ENCODE data around the gene CERKL.

Gene CERKL

GRCh38 chr2:181540421-181540820 lies 116.5 kb downstream of the CERKL start:
- H3K4me3 Mint-ChIP-seq: no peak overlapping the region
- H3K4me1 Mint-ChIP-seq: no peaks in the 10 kb centered on the region
- H3K9me3 Mint-ChIP-seq: no peaks in the 10 kb centered on the region
- no peak overlapping the region for H3K27ac Mint-ChIP-seq
- H3K27me3 Mint-ChIP-seq: no peaks in the 10 kb centered on the region
- H3K36me3 Mint-ChIP-seq: peaks cover 38% of the 10 kb centered on the region

- H3K27me3 Mint-ChIP-seq: no peaks in the 10 kb centered on the region
- H3K4me1 Mint-ChIP-seq: no peaks in the 10 kb centered on the region
- H3K4me3 Mint-ChIP-seq: no peak overlapping the region
- H3K36me3 Mint-ChIP-seq: peaks cover 53% of the 10 kb centered on the region
- H3K27ac Mint-ChIP-seq: no peak overlapping the region
- no peaks in the 10 kb centered on the region for H3K9me3 Mint-ChIP-seq
Observed at GRCh38 chr2:181536730-181537129, 120.2 kb downstream of the CERKL start.

GRCh38 chr2:181528441-181528840 lies 128.5 kb downstream of the CERKL start:
- Mint-ChIP-seq H3K4me3 (no peak overlapping the region), H3K27me3 (no peaks in the 10 kb centered on the region), H3K27ac (no peak overlapping the region), H3K4me1 (no peaks in the 10 kb centered on the region), H3K9me3 (no peaks in the 10 kb centered on the region), H3K36me3 (peaks cover 13% of the 10 kb centered on the region)

GRCh38 chr2:181527058-181527457 lies 129.8 kb downstream of the CERKL start:
- Mint-ChIP-seq H3K36me3 (peaks cover 11% of the 10 kb centered on the region), H3K4me1 (no peaks in the 10 kb centered on the region), H3K27me3 (no peaks in the 10 kb centered on the region), H3K4me3 (no peak overlapping the region), H3K27ac (no peak overlapping the region), H3K9me3 (no peaks in the 10 kb centered on the region)

- peaks cover 11% of the 10 kb centered on the region for H3K36me3 Mint-ChIP-seq
- H3K9me3 Mint-ChIP-seq: no peaks in the 10 kb centered on the region
- H3K27ac Mint-ChIP-seq: no peak overlapping the region
Observed at GRCh38 chr2:181526014-181526413, 130.9 kb downstream of the CERKL start.

GRCh38 chr2:181523756-181524155 lies 133.1 kb downstream of the CERKL start:
- Mint-ChIP-seq H3K27ac (no peak overlapping the region), H3K4me1 (no peaks in the 10 kb centered on the region), H3K4me3 (no peak overlapping the region), H3K9me3 (no peaks in the 10 kb centered on the region), H3K36me3 (peaks cover 17% of the 10 kb centered on the region), H3K27me3 (no peaks in the 10 kb centered on the region)

More at GRCh38 chr2:181526014-181526413, 130.9 kb downstream of the CERKL start:
- Mint-ChIP-seq H3K4me1 (no peaks in the 10 kb centered on the region), H3K4me3 (no peak overlapping the region), H3K27me3 (no peaks in the 10 kb centered on the region)

- H3K36me3 Mint-ChIP-seq: peaks cover 14% of the 10 kb centered on the region
- H3K9me3 Mint-ChIP-seq: no peaks in the 10 kb centered on the region
- peaks cover 30% of the 10 kb centered on the region for H3K4me1 Mint-ChIP-seq
- H3K27me3 Mint-ChIP-seq: no peaks in the 10 kb centered on the region
- no peak overlapping the region for H3K4me3 Mint-ChIP-seq
- no peak overlapping the region for H3K27ac Mint-ChIP-seq
Observed at GRCh38 chr2:181520253-181520652, 136.7 kb downstream of the CERKL start.

GRCh38 chr2:181517685-181518301 lies 139.1 kb downstream of the CERKL start:
- Mint-ChIP-seq H3K9me3 (no peaks in the 10 kb centered on the region), H3K4me3 (peak overlapping the region; percentile 19), H3K27me3 (no peaks in the 10 kb centered on the region), H3K27ac (peak overlapping the region; percentile 52), H3K36me3 (peaks cover 26% of the 10 kb centered on the region), H3K4me1 (peaks cover 55% of the 10 kb centered on the region)

GRCh38 chr2:181516992-181517391 lies 139.9 kb downstream of the CERKL start:
- Mint-ChIP-seq H3K27ac (peak overlapping the region; percentile 42), H3K4me3 (no peak overlapping the region), H3K9me3 (no peaks in the 10 kb centered on the region), H3K36me3 (peaks cover 30% of the 10 kb centered on the region), H3K27me3 (no peaks in the 10 kb centered on the region), H3K4me1 (peaks cover 63% of the 10 kb centered on the region)

GRCh38 chr2:181515719-181516118 lies 141.2 kb downstream of the CERKL start:
- Mint-ChIP-seq H3K9me3 (no peaks in the 10 kb centered on the region), H3K27ac (peak overlapping the region; percentile 51), H3K4me1 (peaks cover 67% of the 10 kb centered on the region), H3K4me3 (no peak overlapping the region), H3K27me3 (no peaks in the 10 kb centered on the region), H3K36me3 (peaks cover 36% of the 10 kb centered on the region)

GRCh38 chr2:181500201-181500600 lies 156.7 kb downstream of the CERKL start:
- Mint-ChIP-seq H3K4me3 (no peak overlapping the region), H3K27ac (no peak overlapping the region), H3K36me3 (peaks cover 15% of the 10 kb centered on the region), H3K9me3 (no peaks in the 10 kb centered on the region), H3K27me3 (no peaks in the 10 kb centered on the region), H3K4me1 (peaks cover 4% of the 10 kb centered on the region)

- Mint-ChIP-seq H3K9me3 (no peaks in the 10 kb centered on the region), H3K4me1 (peaks cover 8% of the 10 kb centered on the region), H3K27ac (peak overlapping the region; percentile 30), H3K4me3 (no peak overlapping the region), H3K27me3 (no peaks in the 10 kb centered on the region), H3K36me3 (peaks cover 16% of the 10 kb centered on the region)
Observed at GRCh38 chr2:181499231-181499630, 157.7 kb downstream of the CERKL start.
